ENCODE measurements around the gene SEMA4G.

The SEMA4G gene

GRCh38 chr10:100969187-100970075 is at the start of gene SEMA4G:
Gene SEMA4G, plus strand, starts transcription at chr10:100969504. Its CDS starts 3,409 bp downstream, at chr10:100972913.
- DNase-seq, result peak; percentile 68 to 69

- no peak for DNase-seq
Observed at GRCh38 chr10:100923580-100923979, 45.7 kb upstream of the SEMA4G start.

- no peak for DNase-seq
Observed at GRCh38 chr10:100927266-100927665, 42.0 kb upstream of the SEMA4G start.

GRCh38 chr10:100928039-100928438 is 41.3 kb upstream of the SEMA4G start:
- DNase-seq, result no peak

GRCh38 chr10:100930368-100930767 is 38.9 kb upstream of the SEMA4G start:
- no peak for DNase-seq

GRCh38 chr10:100934084-100934659 is 35.1 kb upstream of the SEMA4G start:
- no peak for DNase-seq

GRCh38 chr10:100939763-100940344 is 29.4 kb upstream of the SEMA4G start:
- DNase-seq, result no peak

GRCh38 chr10:100942229-100942628 is 27.1 kb upstream of the SEMA4G start:
- DNase-seq, result no peak

GRCh38 chr10:100943508-100943907 is 25.8 kb upstream of the SEMA4G start:
- DNase-seq, result no peak

GRCh38 chr10:100945754-100946153 is 23.6 kb upstream of the SEMA4G start:
- DNase-seq, result no peak

- DNase-seq, result no peak
Observed at GRCh38 chr10:100948916-100949315, 20.4 kb upstream of the SEMA4G start.

- no peak for DNase-seq
Observed at GRCh38 chr10:100960251-100960650, 9.1 kb upstream of the SEMA4G start.

- DNase-seq, result no peak
Observed at GRCh38 chr10:100962351-100963080, 6.8 kb upstream of the SEMA4G start.

- DNase-seq, result no peak
Observed at GRCh38 chr10:100963826-100964225, 5.5 kb upstream of the SEMA4G start.

- no peak for DNase-seq
Observed at GRCh38 chr10:100965820-100966219, 3.5 kb upstream of the SEMA4G start.

GRCh38 chr10:100966887-100967286 is 2.4 kb upstream of the SEMA4G start:
- DNase-seq, result no peak

- no peak for DNase-seq
Observed at GRCh38 chr10:100967332-100967731, 2.0 kb upstream of the SEMA4G start.

- peak in 1 of 2 experiments; percentile 10 for DNase-seq
Observed at GRCh38 chr10:100968062-100968736, 1.1 kb upstream of the SEMA4G start.

- no peak for DNase-seq
Observed at GRCh38 chr10:100968863-100969186, 479 bp upstream of the SEMA4G start.

GRCh38 chr10:100970076-100970913 is 991 bp downstream of the SEMA4G start:
- peak in 1 of 2 experiments; percentile 46 for DNase-seq

- peak in 1 of 2 experiments; percentile 13 for DNase-seq
Observed at GRCh38 chr10:100970914-100971811, 1.9 kb downstream of the SEMA4G start.
